ENCODE measurements around the gene CENPX.

CENPX gene

DNA sequence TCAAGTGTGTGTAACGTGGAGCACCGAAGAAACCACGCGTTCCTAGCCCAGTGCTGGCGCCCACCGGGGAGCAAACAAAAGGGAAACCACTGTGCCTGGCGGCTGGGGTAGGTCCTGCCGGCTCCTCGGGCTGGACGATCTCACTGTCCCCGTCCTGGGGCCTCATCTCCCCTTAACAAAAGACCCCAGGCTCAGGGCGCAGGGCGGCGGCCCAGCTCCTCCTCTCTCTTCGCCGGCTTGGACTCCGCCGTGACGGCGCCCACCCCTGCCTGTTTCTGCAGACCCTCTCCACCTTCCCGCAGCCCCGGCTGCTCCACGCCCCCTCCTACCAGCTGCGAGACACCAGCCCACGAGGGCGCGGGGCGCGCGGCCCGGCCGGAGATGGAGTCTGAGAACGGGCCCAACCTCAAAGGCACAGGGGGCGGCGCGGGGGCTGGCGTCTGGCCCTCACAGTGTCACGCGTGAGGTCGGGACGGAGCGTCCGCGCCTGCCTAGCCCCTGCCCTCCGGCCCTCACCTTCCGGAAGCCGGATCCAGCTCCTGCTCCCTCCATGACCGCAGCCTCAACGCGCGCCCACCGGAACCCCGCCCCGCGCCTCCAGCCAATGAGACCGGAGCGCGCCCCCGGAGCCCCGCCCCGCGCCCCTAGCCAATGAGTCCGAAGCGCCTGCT, at the start of gene CENPX:
TSS of gene CENPX (minus strand) at position 569 of the 671 bp plus-strand sequence. CDS start at position 552, 17 bp downstream.
- ChIA-PET POLR2A (ENCODE audit: low non-redundant PET) (interaction anchor here (0.6 to 1.2 kb wide), 3 partner anchors 9 to 286 kb away, joined by 3 to 4 read pairs (median 3); partner anchors contain the start of genes DCXR and RAC3), CTCF (interaction anchor here (0.6 to 4.9 kb wide), 4 partner anchors 8 to 71 kb away, joined by 5 to 128 read pairs (median 24); partner anchors contain the start of genes NOTUM and RAC3)
- peak within 1 kb of the TSS; percentile 80 for H3K27ac ChIP-seq
- TF ChIP-seq, protein P1, sequence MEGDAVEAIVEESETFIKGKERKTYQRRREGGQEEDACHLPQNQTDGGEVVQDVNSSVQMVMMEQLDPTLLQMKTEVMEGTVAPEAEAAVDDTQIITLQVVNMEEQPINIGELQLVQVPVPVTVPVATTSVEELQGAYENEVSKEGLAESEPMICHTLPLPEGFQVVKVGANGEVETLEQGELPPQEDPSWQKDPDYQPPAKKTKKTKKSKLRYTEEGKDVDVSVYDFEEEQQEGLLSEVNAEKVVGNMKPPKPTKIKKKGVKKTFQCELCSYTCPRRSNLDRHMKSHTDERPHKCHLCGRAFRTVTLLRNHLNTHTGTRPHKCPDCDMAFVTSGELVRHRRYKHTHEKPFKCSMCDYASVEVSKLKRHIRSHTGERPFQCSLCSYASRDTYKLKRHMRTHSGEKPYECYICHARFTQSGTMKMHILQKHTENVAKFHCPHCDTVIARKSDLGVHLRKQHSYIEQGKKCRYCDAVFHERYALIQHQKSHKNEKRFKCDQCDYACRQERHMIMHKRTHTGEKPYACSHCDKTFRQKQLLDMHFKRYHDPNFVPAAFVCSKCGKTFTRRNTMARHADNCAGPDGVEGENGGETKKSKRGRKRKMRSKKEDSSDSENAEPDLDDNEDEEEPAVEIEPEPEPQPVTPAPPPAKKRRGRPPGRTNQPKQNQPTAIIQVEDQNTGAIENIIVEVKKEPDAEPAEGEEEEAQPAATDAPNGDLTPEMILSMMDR (conservative IDR thresholded peaks at IDR 0.05; ENCODE audit: low read depth) = no peak
- DNase-seq (ENCODE audit: low spot score) = no peak

DNA sequence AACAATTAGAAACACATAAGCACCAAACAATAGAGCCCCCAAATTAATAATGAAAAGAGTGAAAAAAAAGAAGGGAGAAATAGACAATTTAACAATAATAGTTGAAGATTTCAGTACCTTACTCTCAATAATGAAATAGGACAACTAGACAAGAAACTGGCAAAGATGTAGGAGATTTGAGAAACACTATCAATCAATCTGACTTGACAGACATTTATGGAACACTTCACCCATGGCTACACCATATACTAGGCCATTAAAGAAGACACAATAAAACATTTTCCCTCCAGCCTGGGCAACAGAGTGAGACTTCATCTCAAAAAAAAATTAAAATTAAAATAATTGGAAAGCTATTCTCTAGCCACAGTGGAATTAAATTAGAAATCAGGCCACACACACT, 47.9 kb upstream of the CENPX start:
- no peak for DNase-seq (ENCODE audit: low spot score)
- CTCF ChIA-PET = interaction anchor here (0.6 to 1.1 kb wide), 2 partner anchors 82 to 83 kb away, joined by 3 to 4 read pairs; no protein-coding TSS in a partner anchor
- TF ChIP-seq, protein P1 (conservative IDR thresholded peaks at IDR 0.05; ENCODE audit: low read depth) = no peak

GRCh38 chr17:82065638-82066303, 43.1 kb upstream of the CENPX start, which contains the start of gene DUS1L:
DUS1L (minus strand) TSS chr17:82065804; CDS start chr17:82065059, 745 bp downstream.
- peak; percentile 69 for DNase-seq (ENCODE audit: low spot score)
- POLR2A ChIA-PET (ENCODE audit: low non-redundant PET) = interaction anchor here (0.6 to 1.0 kb wide), 2 partner anchors 16 to 22 kb away, joined by 3 read pairs; no protein-coding TSS in a partner anchor
- peak within 1 kb of the TSS; percentile 79 for H3K27ac ChIP-seq
- TF ChIP-seq, protein P1 (conservative IDR thresholded peaks at IDR 0.05; ENCODE audit: low read depth) = no peak
- CTCF ChIA-PET = interaction anchor here (0.6 to 1.1 kb wide), 2 partner anchors 88 to 214 kb away, joined by 3 to 4 read pairs; no protein-coding TSS in a partner anchor

More for the DNA sequence above, 47.9 kb upstream of the CENPX start:
- H3K27ac ChIP-seq = no peak overlapping the region
- POLR2A ChIA-PET (ENCODE audit: low non-redundant PET) = no interaction called here

- POLR2A ChIA-PET (ENCODE audit: low non-redundant PET) = interaction anchor here (0.6 to 1.0 kb wide), 2 partner anchors 16 to 22 kb away, joined by 3 read pairs; no protein-coding TSS in a partner anchor
- H3K27ac ChIP-seq = peak overlapping the region; percentile 79
- CTCF ChIA-PET = no interaction called here
- TF ChIP-seq, protein P1 (conservative IDR thresholded peaks at IDR 0.05; ENCODE audit: low read depth) = no peak
- peak; percentile 30 for DNase-seq (ENCODE audit: low spot score)
Measured at GRCh38 chr17:82065193-82065637, 42.5 kb upstream of the CENPX start.

GRCh38 chr17:82064433-82065192, 41.9 kb upstream of the CENPX start:
- peak; percentile 50 for DNase-seq (ENCODE audit: low spot score)
- CTCF ChIA-PET = interaction anchor here (0.7 kb wide), 1 partner anchor 15 kb away, joined by 3 read pairs; no protein-coding TSS in a partner anchor

More at GRCh38 chr17:82064433-82065192, 41.9 kb upstream of the CENPX start:
- POLR2A ChIA-PET (ENCODE audit: low non-redundant PET) = interaction anchor here (0.6 to 1.0 kb wide), 2 partner anchors 13 to 21 kb away, joined by 3 to 4 read pairs; partner anchors contain the start of genes GPS1 and RFNG
- TF ChIP-seq, protein P1 (conservative IDR thresholded peaks at IDR 0.05; ENCODE audit: low read depth) = no peak
- peak overlapping the region; percentile 79 for H3K27ac ChIP-seq

Measured in RWPE1 (cell line).